ENCODE results near the gene ATP8B4.

ATP8B4 gene

GRCh38 chr15:50030456-50030855 is 88.6 kb downstream of the ATP8B4 start:
- no peak for DNase-seq (ENCODE audit: low read depth in 2 of 2)
- H3K4me3 ChIP-seq (replicated peaks in 1 of 2; ENCODE audit: low read depth in 2 of 2, low read length in 2 of 2), result no peak overlapping the region
- no peak for TF ChIP-seq CTCF (IDR thresholded peaks at IDR 0.05; ENCODE audit: low read depth, low read length)

DNA sequence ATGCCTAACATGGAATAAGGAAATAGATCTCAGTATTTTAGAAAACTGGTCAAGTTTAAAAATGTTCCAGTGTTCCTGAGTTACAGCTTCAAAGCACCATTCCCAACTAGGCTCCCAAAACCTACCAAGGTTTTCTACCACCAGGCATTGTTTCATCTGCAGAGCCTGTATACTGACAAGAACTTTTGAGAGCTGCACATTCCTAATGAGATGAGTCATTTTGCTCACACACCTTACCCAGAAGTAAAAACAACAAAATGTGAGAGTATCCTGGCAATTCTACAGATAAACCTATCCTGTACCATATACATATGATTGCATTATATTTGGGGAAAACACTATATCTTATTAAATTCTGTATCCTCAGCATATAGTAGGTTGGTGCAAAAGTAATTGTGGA is 90.7 kb downstream of the ATP8B4 start:
- no peak overlapping the region for H3K4me3 ChIP-seq (replicated peaks in 1 of 2; ENCODE audit: low read depth in 2 of 2, low read length in 2 of 2)
- no peak for DNase-seq (ENCODE audit: low read depth in 2 of 2)
- no peak for TF ChIP-seq CTCF (IDR thresholded peaks at IDR 0.05; ENCODE audit: low read depth, low read length)

DNA sequence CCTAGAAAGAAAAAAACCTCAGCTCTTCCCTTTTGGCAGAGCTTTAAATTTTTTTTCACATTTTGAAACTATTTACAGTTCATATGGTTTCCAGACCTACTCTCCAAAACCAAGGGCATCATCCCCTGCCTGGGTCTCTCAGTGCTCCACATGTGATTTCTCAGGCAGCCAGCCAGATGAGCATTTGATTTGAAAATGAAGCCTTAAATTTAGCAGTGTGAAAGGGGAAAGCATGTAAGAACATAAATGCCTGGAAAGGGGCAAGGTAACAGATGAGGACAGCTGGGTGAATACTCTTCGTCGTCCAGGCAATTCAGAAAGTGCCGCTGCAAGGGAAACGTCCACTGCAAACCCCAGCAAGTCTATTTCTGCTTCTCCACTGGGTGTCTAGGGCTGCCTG is 94.8 kb downstream of the ATP8B4 start:
- peak in 1 of 2 donors; percentile 53 for DNase-seq (ENCODE audit: low read depth in 2 of 2)
- no peak for TF ChIP-seq CTCF (IDR thresholded peaks at IDR 0.05; ENCODE audit: low read depth, low read length)
- no peak overlapping the region for H3K4me3 ChIP-seq (replicated peaks in 1 of 2; ENCODE audit: low read depth in 2 of 2, low read length in 2 of 2)

- TF ChIP-seq CTCF (IDR thresholded peaks at IDR 0.05; ENCODE audit: low read depth, low read length), result no peak
- no peak for DNase-seq (ENCODE audit: low read depth in 2 of 2)
- no peak overlapping the region for H3K4me3 ChIP-seq (replicated peaks in 1 of 2; ENCODE audit: low read depth in 2 of 2, low read length in 2 of 2)
Observed at GRCh38 chr15:50018491-50018890, 100.5 kb downstream of the ATP8B4 start.

GRCh38 chr15:50017522-50017921 is 101.5 kb downstream of the ATP8B4 start:
- DNase-seq (ENCODE audit: low read depth in 2 of 2), result peak; percentile 19 to 71
- no peak overlapping the region for H3K4me3 ChIP-seq (replicated peaks in 1 of 2; ENCODE audit: low read depth in 2 of 2, low read length in 2 of 2)
- TF ChIP-seq CTCF (IDR thresholded peaks at IDR 0.05; ENCODE audit: low read depth, low read length), result no peak

GRCh38 chr15:50016951-50017350 is 102.1 kb downstream of the ATP8B4 start:
- TF ChIP-seq CTCF (IDR thresholded peaks at IDR 0.05; ENCODE audit: low read depth, low read length), result no peak
- DNase-seq (ENCODE audit: low read depth in 2 of 2), result no peak

GRCh38 chr15:50012790-50013189 is 106.2 kb downstream of the ATP8B4 start:
- no peak overlapping the region for H3K4me3 ChIP-seq (replicated peaks in 1 of 2; ENCODE audit: low read depth in 2 of 2, low read length in 2 of 2)
- DNase-seq (ENCODE audit: low read depth in 2 of 2), result no peak
- no peak for TF ChIP-seq CTCF (IDR thresholded peaks at IDR 0.05; ENCODE audit: low read depth, low read length)

More at GRCh38 chr15:50016951-50017350, 102.1 kb downstream of the ATP8B4 start:
- H3K4me3 ChIP-seq (replicated peaks in 1 of 2; ENCODE audit: low read depth in 2 of 2, low read length in 2 of 2), result no peak overlapping the region

All from cardiac fibroblast (primary cell).